Measurements from ENCODE around the gene CAPN2. TPM values are rescaled to one million over a fixed set of nuclear protein-coding genes. Genes with fewer than 3 reads are reported as not detected.
"Not testable (repeated sequence)": the region's sequence is repeated elsewhere in the genome, so short reads cannot be mapped to it uniquely, and the experiment has no call there.

Gene CAPN2
- total RNA-seq, 1 donor from 2014 or later, result 151 TPM

GRCh38 chr1:223716302-223716862, 4.0 kb downstream of the CAPN2 start:
- no peak for DNase-seq (ENCODE audit: low spot score)

- no peak for DNase-seq (ENCODE audit: low spot score)
These were observed 4.8 kb downstream of the CAPN2 start for GRCh38 chr1:223717123-223717522.

- no peak for DNase-seq (ENCODE audit: low spot score)
These were observed 5.5 kb downstream of the CAPN2 start for GRCh38 chr1:223717695-223718363.

- no peak for DNase-seq (ENCODE audit: low spot score)
These were observed 6.5 kb downstream of the CAPN2 start for GRCh38 chr1:223718850-223719249.

- DNase-seq (ENCODE audit: low spot score), result no peak
These were observed 8.7 kb downstream of the CAPN2 start for GRCh38 chr1:223720971-223721591.

GRCh38 chr1:223721658-223722607, 9.6 kb downstream of the CAPN2 start:
- no peak for DNase-seq (ENCODE audit: low spot score)

GRCh38 chr1:223723351-223723904, 11.1 kb downstream of the CAPN2 start:
- no peak for DNase-seq (ENCODE audit: low spot score)

- no peak for DNase-seq (ENCODE audit: low spot score)
These were observed 12.0 kb downstream of the CAPN2 start for GRCh38 chr1:223724376-223724775.

GRCh38 chr1:223725578-223725977, 13.2 kb downstream of the CAPN2 start:
- DNase-seq (ENCODE audit: low spot score), result no peak

GRCh38 chr1:223726380-223727001, 14.2 kb downstream of the CAPN2 start:
- peak; percentile 87 for DNase-seq (ENCODE audit: low spot score)

- no peak for DNase-seq (ENCODE audit: low spot score)
These were observed 15.2 kb downstream of the CAPN2 start for GRCh38 chr1:223727541-223727940.

GRCh38 chr1:223729906-223730305, 17.6 kb downstream of the CAPN2 start:
- DNase-seq (ENCODE audit: low spot score), result no peak

- DNase-seq (ENCODE audit: low spot score), result no peak
These were observed 18.3 kb downstream of the CAPN2 start for GRCh38 chr1:223730479-223731132.

- peak; percentile 67 for DNase-seq (ENCODE audit: low spot score)
These were observed 18.9 kb downstream of the CAPN2 start for GRCh38 chr1:223731133-223731770.

- DNase-seq (ENCODE audit: low spot score), result no peak
These were observed 20.9 kb downstream of the CAPN2 start for GRCh38 chr1:223732993-223733798.

- no peak for DNase-seq (ENCODE audit: low spot score)
These were observed 21.8 kb downstream of the CAPN2 start for GRCh38 chr1:223733898-223734852.

GRCh38 chr1:223736638-223737037, 24.3 kb downstream of the CAPN2 start:
- DNase-seq (ENCODE audit: low spot score), result not testable (repeated sequence)

- DNase-seq (ENCODE audit: low spot score), result no peak
These were observed 25.0 kb downstream of the CAPN2 start for GRCh38 chr1:223737342-223737741.
